NCI-H524 (cell line): ENCODE results near the gene EIF4E1B.

Experiments
- DNase-seq, 2 experiments: peaks; one replicate each; lab custom pipeline; 2025; lab: John Stamatoyannopoulos, UW

Gene EIF4E1B

GRCh38 chr5:176664479-176664878 is 34.0 kb downstream of the EIF4E1B start:
- peak in 1 of 2 experiments; percentile 38 for DNase-seq

DNA sequence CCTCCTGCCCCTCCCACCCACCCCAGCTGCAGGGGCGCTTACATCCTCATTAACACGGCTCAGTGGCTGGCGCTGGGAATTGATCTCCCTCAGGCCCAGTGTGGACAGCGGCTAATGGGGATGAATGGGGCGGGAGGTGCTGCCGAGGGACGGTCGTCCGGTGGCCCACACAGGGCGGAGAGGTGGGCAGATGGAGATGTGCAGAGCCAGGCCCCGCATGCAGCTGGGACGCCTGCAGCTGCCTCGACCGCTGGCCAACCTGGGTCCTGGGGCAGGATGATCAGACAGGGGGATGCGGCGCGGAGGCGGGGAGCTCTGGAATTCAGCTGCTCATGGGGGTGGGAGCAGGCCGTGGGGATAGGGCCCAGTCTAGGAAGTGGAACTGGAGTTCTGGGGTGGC is 34.4 kb downstream of the EIF4E1B start:
- DNase-seq: no peak

DNA sequence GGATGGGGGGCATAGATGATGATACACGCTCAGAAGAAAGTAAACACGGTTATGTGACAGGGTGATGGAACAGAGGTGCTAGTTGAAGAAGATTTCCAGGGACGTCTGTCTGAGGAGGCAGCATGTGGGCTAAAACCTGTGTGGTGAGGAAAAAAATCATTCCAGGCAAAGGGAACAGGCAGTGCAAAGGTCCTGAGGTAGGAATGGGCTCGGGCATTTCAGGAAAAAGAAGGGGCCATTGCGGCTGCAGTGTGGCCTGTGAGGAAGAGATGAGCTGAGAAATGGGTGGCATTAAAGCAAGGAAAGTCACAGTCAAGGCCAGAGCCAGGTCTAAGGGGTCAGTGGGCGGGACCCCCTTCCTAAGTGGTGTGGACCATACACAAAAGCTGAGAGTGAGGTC is 35.0 kb downstream of the EIF4E1B start:
- no peak for DNase-seq

GRCh38 chr5:176667637-176668036 is 37.2 kb downstream of the EIF4E1B start:
- DNase-seq: no peak

GRCh38 chr5:176670449-176670848 is 40.0 kb downstream of the EIF4E1B start:
- peak; percentile 83 to 92 for DNase-seq

DNA sequence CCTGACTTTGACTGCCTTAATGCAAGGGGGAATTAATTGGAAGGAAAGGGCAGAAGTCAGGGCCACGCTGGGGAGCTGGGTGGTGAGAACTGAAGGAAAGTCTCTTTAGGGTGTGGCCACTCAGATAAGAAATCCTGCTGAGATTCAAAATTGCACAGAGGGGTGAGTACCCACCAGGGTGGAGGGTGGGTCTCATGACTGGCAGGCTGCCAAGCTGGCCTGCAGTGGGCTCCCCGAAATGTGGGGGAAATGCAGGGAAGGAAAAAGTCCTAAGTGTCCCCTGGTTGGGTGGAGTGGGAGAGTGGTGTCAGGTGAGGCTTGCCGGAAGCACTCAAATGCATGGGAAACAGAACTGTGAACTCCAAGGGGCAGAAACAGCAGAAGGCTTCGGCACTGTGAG is 40.9 kb downstream of the EIF4E1B start:
- no peak for DNase-seq

- DNase-seq: no peak
Measured at GRCh38 chr5:176671890-176672747, 41.6 kb downstream of the EIF4E1B start.

DNA sequence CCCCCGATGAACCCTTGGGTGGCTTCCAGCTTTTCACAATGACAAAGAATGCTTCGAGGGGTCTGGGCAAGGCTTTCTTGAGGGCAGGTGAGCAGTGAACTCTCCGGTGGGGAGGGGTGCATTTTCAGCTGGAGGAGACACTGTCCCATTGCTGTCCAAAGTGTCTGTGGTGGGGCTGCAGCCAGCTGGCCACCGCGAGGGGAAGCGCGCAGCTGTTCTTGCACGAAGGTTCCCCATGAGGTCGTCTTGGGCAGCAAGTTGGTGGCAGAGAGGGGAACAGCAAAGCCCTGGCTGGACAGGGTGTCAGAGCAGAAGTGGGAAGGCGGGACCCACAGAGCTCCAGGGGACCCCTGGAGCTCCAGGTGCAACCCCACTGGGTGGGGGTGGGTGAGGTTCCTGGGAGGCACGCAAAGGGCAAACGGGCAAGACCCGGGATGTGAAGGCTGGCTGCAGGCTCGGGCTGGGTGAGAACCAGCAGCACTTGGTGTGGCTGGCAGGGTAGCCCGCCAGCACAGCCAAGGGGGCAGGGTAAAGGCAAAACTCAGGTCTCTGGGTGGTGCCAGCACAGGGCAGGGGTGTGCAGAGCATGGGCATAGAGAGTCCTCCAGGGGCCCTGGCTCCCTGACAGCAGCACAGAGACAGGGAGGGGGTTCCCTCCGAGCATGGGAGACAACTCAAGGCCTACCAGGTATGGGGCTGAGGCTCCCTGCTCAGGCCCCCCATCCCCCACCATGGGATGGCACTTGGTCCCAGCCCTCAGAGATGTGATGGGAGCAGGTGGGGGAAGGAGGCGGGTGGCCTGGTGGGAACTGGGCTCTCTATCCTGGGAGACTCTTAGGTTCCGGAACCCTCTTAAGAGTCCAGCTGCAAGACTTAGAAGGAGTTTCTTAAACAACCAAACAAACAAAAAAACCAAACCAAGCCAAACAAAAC is 43.4 kb downstream of the EIF4E1B start:
- DNase-seq: no peak

- DNase-seq: no peak
Measured at GRCh38 chr5:176674799-176675198, 44.3 kb downstream of the EIF4E1B start.

DNA sequence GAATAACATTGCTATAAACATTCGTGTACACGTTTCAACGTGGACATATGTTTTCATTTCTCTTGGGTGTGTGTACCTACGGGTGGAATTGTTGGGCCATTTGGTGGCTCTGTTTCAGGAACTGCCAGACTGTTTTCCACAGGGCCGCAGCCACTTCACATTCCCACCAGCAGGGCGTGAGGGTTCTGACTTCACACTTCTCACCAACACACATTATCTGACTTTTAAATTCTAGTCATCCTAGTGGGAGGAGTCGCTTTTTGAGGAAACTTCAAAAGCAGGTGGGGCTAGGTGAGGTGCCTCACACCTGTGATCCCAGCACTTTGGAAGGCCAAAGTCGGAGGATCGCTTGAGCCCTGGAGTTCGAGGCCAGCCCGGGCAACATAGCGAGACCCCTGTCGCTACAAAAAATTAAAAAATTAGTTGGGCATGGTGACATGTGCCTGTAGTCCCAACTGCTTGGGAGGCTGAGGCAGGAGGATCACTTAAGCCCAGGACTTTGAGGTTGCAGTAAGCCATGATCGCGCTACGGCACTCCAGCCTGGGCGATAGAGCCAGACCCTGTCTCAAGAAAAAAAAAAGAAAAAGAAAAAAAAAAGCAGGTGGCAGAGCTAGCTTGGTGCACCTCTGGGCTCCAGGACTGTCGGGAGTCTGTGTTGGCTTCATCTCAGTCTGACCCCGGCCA is 45.3 kb downstream of the EIF4E1B start:
- peak in 1 of 2 experiments; percentile 26 for DNase-seq

- peak in 1 of 2 experiments; percentile 60 for DNase-seq
Measured at GRCh38 chr5:176676361-176676824, 45.9 kb downstream of the EIF4E1B start.

GRCh38 chr5:176677209-176677939 is 46.9 kb downstream of the EIF4E1B start:
- DNase-seq: peak in 1 of 2 experiments; percentile 22

GRCh38 chr5:176678584-176678983 is 48.1 kb downstream of the EIF4E1B start:
- no peak for DNase-seq

GRCh38 chr5:176679365-176680225 is 49.1 kb downstream of the EIF4E1B start:
- DNase-seq: no peak

DNA sequence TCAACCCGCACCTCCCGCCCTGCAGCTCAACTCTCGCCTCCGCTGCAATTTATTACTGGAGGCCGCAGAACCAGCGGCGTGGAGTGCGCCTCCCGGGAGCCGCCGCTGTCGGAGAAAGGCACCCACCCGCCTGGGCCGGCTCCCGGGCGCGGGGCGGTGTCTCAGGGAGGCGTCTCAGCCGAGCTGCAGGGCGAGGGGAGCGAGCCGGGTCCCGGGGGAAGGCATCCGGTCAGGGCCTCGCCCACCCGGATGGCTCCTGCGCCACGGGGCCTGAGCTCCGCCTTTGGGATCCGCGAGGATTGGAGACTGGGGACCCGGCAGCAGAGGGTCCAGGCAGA is 49.7 kb downstream of the EIF4E1B start:
- no peak for DNase-seq

GRCh38 chr5:176682016-176682531 is 51.6 kb downstream of the EIF4E1B start:
- no peak for DNase-seq

- no peak for DNase-seq
Measured at GRCh38 chr5:176685010-176685409, 54.5 kb downstream of the EIF4E1B start.

DNA sequence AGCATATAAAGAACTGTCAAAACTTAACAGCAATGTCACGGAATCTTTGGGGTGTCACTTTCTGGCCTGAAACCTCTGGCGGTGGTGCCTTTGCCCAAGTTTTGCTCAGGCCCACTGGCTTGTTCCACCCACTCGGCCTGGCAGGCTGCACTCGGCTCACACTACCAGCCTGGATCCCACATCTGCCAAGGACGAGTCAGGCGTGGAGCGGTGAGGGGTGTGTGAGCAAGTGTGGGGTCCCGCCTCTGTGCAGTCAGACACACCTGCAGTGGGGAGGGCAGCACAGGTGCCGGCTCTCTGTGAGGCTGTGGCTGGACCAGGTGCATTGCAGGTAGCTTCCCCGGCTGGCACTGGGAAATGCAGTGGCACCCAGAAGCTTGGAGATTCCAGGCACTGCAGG is 56.8 kb downstream of the EIF4E1B start:
- no peak for DNase-seq

DNA sequence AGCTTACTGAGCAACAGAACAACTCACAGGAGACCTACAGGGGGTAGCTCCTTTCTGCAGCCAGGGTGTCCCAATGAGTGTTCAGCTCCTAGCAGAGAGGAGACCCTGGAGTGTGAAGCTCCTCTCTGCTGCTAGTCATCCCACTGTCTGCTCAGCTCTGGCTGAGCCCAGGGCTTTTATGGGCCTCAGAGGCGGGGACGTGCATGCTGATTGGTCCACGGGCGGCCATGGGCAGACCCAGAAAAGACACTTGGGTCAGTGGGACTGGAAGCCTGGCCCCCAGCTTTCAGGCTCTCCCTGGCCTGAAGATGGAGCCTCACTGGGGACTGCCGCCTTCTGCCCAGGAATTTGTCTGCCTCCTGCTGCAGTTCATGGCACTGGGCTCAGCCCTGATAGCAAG is 57.4 kb downstream of the EIF4E1B start:
- DNase-seq: no peak

DNA sequence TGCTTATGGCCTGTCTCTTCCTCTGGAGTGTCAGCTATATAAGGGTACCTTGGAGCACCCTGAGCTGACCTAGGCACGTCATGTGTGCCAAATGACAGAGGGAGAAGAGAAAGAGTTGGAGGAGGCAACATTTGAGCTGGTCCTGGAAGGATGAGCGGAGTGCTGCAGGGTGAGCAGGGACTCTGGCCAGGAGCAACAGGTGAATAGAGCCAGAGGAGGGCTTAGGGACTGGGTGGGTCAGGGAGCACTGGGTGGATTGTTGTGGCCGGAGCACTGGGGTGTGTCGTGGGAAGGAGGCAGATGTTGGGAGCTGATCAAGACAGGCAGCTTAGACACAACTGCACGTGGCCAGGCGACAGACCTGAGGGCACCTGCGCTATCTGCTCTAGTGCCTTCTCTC is 60.4 kb downstream of the EIF4E1B start:
- DNase-seq: no peak
